Measurements from ENCODE around the gene ATP2B1. TPM values are rescaled to one million over a fixed set of nuclear protein-coding genes. Genes with fewer than 3 reads are reported as not detected.

ATP2B1 gene
- total and polyA plus RNA-seq, 4 donors, result 8.5 to 120 (median 24.5) TPM

DNA sequence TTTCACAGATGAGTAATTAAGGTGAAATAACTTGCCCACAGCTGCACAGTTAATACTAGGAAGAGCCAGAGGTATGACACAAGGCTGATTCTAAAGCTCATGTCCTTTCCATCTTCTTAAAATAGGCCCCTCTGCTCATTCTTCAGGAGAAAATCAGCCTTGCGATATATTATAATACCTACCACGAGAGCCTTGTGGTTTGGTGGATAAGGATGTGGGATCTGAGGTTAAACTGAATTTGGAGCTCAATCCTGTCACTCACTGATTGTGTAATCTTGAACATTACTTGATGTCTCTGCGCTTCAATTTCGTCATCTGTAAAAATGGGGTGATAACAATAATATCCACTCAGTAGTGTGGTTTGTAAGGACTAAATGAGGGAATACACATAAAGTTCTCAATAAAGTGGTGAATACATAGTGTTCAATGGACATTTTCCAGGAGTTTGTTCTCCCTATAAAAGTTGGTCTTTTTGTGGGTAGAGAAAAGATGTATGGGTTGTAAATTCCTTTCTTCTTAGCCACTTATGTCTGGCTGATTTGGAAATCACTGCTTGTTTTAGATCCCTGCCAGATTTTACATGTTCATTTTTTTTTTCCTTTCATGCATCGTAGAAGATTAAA, 25.1 kb upstream of the ATP2B1 start:
- DNase-seq (peak in 1 of 3 donors; percentile 19), ATAC-seq (ENCODE audit: insufficient read depth, low FRiP score) (no peak)
- Histone ChIP-seq H3K36me3 (ENCODE audit: control insufficient read depth in 4 of 4, insufficient read depth in 4 of 4, low read length in 4 of 4) (no peaks in the 10 kb centered on the region), H3K4me3 (no peak overlapping the region), H3K9ac (ENCODE audit: insufficient read depth in 1 of 2, low read length in 2 of 2) (no peak overlapping the region), H3K27ac (ENCODE audit: low read depth in 1 of 2, low read length in 1 of 2) (no peak overlapping the region), H3K9me3 (ENCODE audit: control insufficient read depth in 4 of 4, insufficient read depth in 3 of 4, low read length in 3 of 4) (peaks cover 0 to 4% (median 1%) of the 10 kb centered on the region in 4 donors), H3K27me3 (ENCODE audit: control insufficient read depth in 3 of 3, insufficient read depth in 3 of 3, low read length in 2 of 3) (no peaks in the 10 kb centered on the region), H3K4me1 (ENCODE audit: control insufficient read depth in 5 of 5, insufficient read depth in 5 of 5, low read length in 5 of 5) (no peaks in the 10 kb centered on the region)
- WGBS, 2 donors, result 26 to 44% methylated on average over 5 of the region's 5 CpGs
- TF ChIP-seq, protein P1, sequence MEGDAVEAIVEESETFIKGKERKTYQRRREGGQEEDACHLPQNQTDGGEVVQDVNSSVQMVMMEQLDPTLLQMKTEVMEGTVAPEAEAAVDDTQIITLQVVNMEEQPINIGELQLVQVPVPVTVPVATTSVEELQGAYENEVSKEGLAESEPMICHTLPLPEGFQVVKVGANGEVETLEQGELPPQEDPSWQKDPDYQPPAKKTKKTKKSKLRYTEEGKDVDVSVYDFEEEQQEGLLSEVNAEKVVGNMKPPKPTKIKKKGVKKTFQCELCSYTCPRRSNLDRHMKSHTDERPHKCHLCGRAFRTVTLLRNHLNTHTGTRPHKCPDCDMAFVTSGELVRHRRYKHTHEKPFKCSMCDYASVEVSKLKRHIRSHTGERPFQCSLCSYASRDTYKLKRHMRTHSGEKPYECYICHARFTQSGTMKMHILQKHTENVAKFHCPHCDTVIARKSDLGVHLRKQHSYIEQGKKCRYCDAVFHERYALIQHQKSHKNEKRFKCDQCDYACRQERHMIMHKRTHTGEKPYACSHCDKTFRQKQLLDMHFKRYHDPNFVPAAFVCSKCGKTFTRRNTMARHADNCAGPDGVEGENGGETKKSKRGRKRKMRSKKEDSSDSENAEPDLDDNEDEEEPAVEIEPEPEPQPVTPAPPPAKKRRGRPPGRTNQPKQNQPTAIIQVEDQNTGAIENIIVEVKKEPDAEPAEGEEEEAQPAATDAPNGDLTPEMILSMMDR (IDR thresholded peaks at IDR 0.05; ENCODE audit: control extremely low read depth, extremely low read depth), result no peak

DNA sequence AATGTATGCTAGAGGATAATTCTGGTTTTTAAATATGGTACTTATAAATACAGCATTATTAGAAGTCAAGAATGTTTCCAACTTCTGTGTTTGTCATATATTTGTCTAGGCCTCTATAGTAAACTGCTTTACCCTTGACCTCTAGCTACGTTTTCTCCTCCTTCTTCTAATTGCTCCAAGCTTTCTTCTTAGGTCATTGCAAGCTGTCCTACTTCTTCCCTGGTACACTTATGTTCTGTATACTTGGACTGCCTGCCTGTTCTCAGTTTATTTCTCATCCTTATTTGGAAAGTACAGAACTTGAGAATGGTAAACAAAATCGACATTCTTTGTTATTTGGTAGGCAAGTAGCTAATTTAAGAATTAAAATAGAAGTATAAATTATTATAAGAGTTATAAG, 23.9 kb upstream of the ATP2B1 start:
- H3K27ac ChIP-seq (ENCODE audit: low read depth in 1 of 2, low read length in 1 of 2), result no peak overlapping the region
- TF ChIP-seq, protein P1 (IDR thresholded peaks at IDR 0.05; ENCODE audit: control extremely low read depth, extremely low read depth), result no peak
- H3K36me3 ChIP-seq (ENCODE audit: control insufficient read depth in 4 of 4, insufficient read depth in 4 of 4, low read length in 4 of 4), result no peaks in the 10 kb centered on the region

DNA sequence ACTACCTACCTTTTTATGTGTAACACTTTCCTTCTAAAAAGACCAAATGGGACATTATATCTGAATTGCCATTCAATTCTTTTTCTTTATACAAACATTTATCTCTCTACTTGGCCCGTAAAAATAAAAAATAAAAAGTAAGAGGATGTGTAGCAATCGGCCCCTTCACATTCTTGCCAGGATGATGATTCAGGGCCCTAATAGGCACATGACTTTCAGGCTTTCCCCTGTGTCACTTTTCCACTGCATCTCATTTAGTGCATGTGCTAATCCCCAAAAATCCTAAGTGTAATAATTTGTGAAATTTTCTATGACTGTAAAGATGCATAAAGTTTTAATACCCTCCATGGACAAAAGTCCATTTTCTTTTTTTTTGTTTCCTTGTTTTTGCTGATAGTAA, 23.0 kb upstream of the ATP2B1 start:
- peak; percentile 69 for ATAC-seq (ENCODE audit: insufficient read depth, low FRiP score)
- WGBS, 2 donors, result 12 to 28% methylated on average over 2 of the region's 2 CpGs
- TF ChIP-seq, protein P1 (IDR thresholded peaks at IDR 0.05; ENCODE audit: control extremely low read depth, extremely low read depth), result no peak

More for the DNA sequence above, 23.9 kb upstream of the ATP2B1 start:
- H3K4me3 ChIP-seq, result no peak overlapping the region
- WGBS, 2 donors, result 65 to 77% methylated on average over 2 of the region's 2 CpGs
- peaks cover 0 to 4% (median 1%) of the 10 kb centered on the region in 4 donors for H3K9me3 ChIP-seq (ENCODE audit: control insufficient read depth in 4 of 4, insufficient read depth in 3 of 4, low read length in 3 of 4)
- no peak for ATAC-seq (ENCODE audit: insufficient read depth, low FRiP score)
- no peak overlapping the region for H3K9ac ChIP-seq (ENCODE audit: insufficient read depth in 1 of 2, low read length in 2 of 2)
- no peaks in the 10 kb centered on the region for H3K27me3 ChIP-seq (ENCODE audit: control insufficient read depth in 3 of 3, insufficient read depth in 3 of 3, low read length in 2 of 3)
- no peaks in the 10 kb centered on the region for H3K4me1 ChIP-seq (ENCODE audit: control insufficient read depth in 5 of 5, insufficient read depth in 5 of 5, low read length in 5 of 5)
- DNase-seq, result no peak

DNA sequence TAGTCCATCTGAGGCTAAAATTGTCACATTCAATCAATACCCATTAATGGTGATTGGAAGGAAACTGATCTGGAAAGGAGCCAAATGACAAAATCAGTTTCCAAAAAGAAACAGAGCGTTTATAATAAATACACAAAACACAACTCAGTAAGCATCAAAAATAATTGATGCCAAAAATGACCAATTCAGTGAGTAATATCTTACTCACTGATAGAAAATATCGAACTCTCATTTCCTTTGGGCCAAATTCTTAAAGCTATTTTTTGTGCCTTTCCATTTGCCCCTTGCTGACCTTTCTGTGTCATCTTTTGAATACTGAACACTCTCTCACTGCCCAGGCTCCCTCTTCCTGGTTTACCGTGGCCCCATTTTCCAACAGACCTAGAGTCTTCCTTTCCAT, 22.5 kb upstream of the ATP2B1 start:
- ATAC-seq (ENCODE audit: insufficient read depth, low FRiP score) (no peak), DNase-seq (no peak)
- 71 to 82% methylated on average over 3 of the region's 3 CpGs for WGBS, 2 donors
- no peak overlapping the region for H3K4me3 ChIP-seq
- H3K9me3 ChIP-seq (ENCODE audit: control insufficient read depth in 4 of 4, insufficient read depth in 3 of 4, low read length in 3 of 4), result peaks cover 0 to 4% (median 0%) of the 10 kb centered on the region in 4 donors
- H3K36me3 ChIP-seq (ENCODE audit: control insufficient read depth in 4 of 4, insufficient read depth in 4 of 4, low read length in 4 of 4), result no peaks in the 10 kb centered on the region
- no peaks in the 10 kb centered on the region for H3K27me3 ChIP-seq (ENCODE audit: control insufficient read depth in 3 of 3, insufficient read depth in 3 of 3, low read length in 2 of 3)
- TF ChIP-seq, protein P1 (IDR thresholded peaks at IDR 0.05; ENCODE audit: control extremely low read depth, extremely low read depth), result no peak
- H3K27ac ChIP-seq (ENCODE audit: low read depth in 1 of 2, low read length in 1 of 2), result no peak overlapping the region
- H3K4me1 ChIP-seq (ENCODE audit: control insufficient read depth in 5 of 5, insufficient read depth in 5 of 5, low read length in 5 of 5), result no peaks in the 10 kb centered on the region
- no peak overlapping the region for H3K9ac ChIP-seq (ENCODE audit: insufficient read depth in 1 of 2, low read length in 2 of 2)

More for the DNA sequence above, 23.0 kb upstream of the ATP2B1 start:
- no peak overlapping the region for H3K9ac ChIP-seq (ENCODE audit: insufficient read depth in 1 of 2, low read length in 2 of 2)
- DNase-seq, result peak in 1 of 3 donors; percentile 12
- no peaks in the 10 kb centered on the region for H3K36me3 ChIP-seq (ENCODE audit: control insufficient read depth in 4 of 4, insufficient read depth in 4 of 4, low read length in 4 of 4)
- no peak overlapping the region for H3K4me3 ChIP-seq
- H3K27me3 ChIP-seq (ENCODE audit: control insufficient read depth in 3 of 3, insufficient read depth in 3 of 3, low read length in 2 of 3), result no peaks in the 10 kb centered on the region
- no peaks in the 10 kb centered on the region for H3K4me1 ChIP-seq (ENCODE audit: control insufficient read depth in 5 of 5, insufficient read depth in 5 of 5, low read length in 5 of 5)
- H3K27ac ChIP-seq (ENCODE audit: low read depth in 1 of 2, low read length in 1 of 2), result no peak overlapping the region
- H3K9me3 ChIP-seq (ENCODE audit: control insufficient read depth in 4 of 4, insufficient read depth in 3 of 4, low read length in 3 of 4), result peaks cover 0 to 4% (median 0%) of the 10 kb centered on the region in 4 donors

All from lung (tissue), 12 donors.